GM08714 (cell line): ENCODE data around the gene FAXDC2.
"Not testable (repeated sequence)": the region's sequence is repeated elsewhere in the genome, so short reads cannot be mapped to it uniquely, and the experiment has no call there.

Experiments used
- H3K4me3 ChIP-seq: fragments of 200-500 bp; sonication (Bioruptor generic); 2 replicates; pipeline ENCODE4 v1.5.1; 2014; ENCODE audit warnings: mild to moderate bottlenecking, low read length, inconsistent platforms
- ZNF274 ChIP-seq: IDR thresholded peaks from 2 replicates; pipeline ENCODE4 v1.6.1; 2012; ENCODE audit warnings: mild to moderate bottlenecking, low read depth, low read length

Gene FAXDC2

DNA sequence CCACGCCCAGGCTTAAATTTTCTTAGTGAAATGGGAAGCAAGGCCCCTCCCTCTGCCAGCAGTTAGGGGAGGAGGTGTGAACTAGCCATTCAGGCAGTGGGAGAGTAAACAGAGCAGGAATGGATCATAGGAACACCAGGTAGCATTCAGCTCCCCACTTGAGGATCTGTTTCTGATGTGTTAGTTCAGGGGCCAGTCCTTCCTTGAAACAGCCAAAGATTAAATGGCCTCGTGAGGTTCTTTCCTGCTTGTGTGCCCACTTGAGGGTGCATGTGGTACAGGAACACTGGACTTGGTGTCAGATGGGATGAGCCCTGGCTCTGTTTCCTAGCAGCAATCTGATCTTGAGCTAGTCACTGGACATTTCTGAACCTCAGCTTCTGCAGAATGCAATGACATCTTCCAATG is 21.2 kb downstream of the FAXDC2 start:
- no peak for TF ChIP-seq ZNF274
- H3K4me3 ChIP-seq, result no peak overlapping the region

DNA sequence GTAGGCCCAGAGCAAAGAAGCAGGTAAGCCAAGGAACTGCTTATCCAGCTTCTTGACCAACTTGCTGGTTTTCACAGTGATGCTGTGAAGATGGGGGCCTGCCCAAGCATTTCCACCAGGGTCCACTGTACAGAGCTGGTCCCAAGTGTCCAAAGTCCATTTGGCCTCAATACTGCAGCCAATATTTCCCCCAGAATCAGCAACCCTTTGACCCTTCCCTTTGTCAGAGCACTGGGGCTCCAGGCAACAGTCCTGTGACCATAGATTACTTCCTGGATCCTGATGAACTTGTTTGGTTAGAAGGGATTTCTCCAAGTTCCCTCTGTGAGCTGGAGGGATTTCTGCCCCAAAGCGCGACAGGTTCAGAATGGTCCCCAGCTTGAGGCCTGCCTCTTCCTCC is 26.3 kb downstream of the FAXDC2 start:
- TF ChIP-seq ZNF274, result no peak
- no peak overlapping the region for H3K4me3 ChIP-seq

DNA sequence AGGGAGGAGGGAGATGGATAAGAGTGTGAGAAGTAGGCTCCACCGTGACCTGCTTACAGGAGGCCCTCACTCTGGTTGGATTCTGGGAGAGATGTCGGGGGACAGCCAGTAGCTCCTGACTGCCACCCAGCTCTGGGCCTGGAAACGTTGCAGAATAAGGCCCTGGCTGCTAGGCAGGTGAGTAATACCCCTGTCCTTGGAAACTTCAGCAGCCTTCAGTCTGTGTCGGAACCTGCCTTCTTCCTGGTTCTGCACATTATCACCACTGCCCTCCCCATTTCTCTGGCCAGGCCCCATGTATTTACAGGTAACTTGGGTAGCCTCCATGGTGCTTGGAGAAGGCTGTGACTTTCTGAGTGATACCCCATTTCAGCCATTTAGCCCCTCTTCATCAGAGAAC is 26.8 kb downstream of the FAXDC2 start:
- no peak for TF ChIP-seq ZNF274
- no peak overlapping the region for H3K4me3 ChIP-seq

DNA sequence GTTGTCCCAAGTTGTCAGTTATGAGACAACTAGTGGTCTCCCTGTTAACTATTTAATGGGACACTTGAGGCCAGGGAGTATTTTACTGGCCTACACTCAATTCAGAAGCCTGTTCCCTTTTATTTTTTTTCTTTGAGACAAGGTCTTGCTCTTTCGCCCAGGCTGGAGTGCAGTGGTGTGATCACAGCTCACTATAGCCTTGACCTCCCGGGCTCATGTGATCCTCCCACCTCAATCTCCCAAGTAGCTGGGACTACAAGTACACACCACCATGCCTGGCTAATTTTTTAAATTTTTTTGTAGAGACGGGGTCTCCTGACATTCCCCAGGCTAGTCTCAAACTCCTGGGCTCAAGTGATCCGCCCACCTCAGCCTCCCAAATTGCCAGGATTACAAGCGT is 27.5 kb downstream of the FAXDC2 start:
- not testable (repeated sequence) for H3K4me3 ChIP-seq

DNA sequence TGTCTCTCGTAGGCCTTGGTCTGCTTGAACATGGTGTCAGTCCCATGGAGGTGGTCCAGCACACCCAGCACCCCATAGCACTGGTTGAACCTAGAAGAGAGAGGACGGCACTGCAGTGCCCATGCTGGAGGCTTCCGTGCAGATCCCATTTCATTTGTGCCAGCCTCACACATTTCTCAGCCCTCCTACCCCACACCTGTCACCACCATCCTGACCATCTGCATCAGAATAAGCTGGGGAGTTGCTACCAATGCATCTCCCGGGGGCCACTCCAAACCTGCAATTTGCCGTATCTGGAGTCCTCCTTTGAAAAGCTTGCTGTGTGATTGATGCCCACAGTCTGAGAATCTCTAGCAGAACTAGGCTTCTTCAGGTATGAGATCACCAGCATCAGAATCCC is 30.0 kb downstream of the FAXDC2 start:
- no peak for TF ChIP-seq ZNF274

DNA sequence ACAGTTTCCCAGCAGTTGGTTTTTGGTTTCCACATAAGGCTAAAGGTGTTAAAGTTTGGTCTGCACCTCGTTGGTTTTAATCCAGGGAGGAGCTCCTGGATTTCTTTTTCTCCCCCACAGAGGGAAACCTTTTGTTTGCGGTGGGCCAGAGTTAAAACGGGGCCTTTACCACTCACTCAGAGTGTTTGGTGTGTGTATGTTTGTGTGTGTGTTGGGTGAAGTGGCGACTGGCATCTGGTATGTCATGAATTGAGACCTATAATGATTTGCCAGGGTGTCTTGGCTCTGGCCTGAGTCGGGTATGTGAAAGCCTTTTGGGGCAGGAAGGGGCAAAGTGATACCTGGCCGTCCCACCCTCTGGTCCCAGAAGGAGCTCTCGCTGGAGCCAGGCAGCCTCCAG is 30.9 kb downstream of the FAXDC2 start:
- no peak overlapping the region for H3K4me3 ChIP-seq
- TF ChIP-seq ZNF274, result no peak

More for the DNA sequence above, 30.0 kb downstream of the FAXDC2 start:
- H3K4me3 ChIP-seq, result no peak overlapping the region

DNA sequence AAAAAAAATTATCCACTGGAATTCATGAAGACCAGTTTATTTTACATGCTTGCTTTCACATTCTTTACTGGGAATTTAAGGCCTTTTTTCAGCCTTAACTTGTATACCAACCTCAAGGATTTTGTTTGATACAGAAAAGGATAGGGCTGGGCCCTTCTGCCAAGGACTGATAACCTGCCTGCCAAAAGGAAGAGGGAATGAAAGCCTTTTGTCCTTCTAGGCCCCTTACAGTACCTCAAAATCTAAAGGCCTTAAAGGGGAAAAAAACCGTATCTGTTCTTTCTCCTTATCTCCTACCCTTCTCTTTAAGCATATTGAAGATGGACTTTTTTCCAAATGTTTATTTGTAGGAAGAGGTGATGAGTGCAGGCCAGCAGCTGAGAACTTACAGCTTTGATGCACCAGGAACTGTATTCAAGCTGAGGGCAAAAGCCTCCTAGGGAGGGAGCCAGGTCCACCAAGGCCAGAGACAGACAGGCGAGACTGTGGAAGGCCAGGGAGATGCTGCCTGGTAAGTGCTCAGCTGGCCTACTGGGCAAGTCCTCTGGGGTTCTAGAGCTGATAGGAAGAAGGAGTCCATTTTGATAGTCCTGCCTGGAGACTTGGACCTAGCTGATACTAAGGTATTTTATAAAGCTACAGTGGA is 31.8 kb downstream of the FAXDC2 start:
- TF ChIP-seq ZNF274, result no peak
- H3K4me3 ChIP-seq, result no peak overlapping the region

DNA sequence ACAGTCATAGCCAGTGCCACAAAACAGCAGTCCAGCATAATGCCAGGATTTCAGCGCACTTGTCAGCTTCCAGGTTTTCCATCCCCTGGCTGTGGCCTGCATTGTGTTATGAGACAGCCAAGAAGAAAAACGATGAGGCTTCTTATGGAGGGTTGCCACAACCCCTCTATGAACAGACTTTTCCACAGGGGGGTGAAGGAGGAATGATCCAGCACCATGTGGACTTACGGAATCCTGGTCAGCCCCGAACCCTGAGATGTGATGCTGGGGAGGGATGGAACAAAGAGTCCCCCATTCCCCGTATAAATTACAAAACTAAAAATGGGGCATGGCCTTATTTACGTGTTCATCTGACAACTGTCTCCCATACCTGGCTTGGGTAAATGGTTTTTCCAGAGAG is 32.6 kb downstream of the FAXDC2 start:
- no peak for TF ChIP-seq ZNF274
- no peak overlapping the region for H3K4me3 ChIP-seq

DNA sequence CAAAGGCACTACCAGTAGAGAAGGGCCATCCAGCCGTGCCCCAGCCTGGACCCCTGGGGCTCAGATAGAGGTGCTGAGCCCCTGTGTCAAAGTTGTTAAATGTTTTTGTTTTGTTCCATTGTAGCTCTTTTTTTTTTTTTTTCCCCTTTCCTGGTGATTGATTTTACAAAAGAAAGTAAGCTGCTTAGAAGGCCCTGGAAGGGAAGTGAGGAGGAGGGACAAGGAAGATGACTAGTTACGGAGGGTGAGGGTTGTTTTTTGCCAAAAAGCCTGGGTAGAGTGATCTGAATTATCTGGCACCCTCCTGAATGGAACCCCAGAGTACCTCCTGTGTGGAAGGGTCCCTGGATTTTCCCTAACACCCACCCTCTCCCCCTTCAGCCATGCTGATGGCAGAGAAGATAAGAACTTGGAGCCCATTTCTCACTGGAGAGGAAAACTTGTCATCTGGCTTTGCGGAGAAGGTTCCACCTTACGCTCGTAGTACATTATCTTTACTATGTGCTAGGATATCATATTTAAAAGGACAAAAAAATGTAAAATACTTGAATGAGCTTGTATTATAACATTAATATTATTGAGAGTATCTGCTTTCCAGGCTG is 33.4 kb downstream of the FAXDC2 start:
- H3K4me3 ChIP-seq, result no peak overlapping the region
- TF ChIP-seq ZNF274, result no peak

DNA sequence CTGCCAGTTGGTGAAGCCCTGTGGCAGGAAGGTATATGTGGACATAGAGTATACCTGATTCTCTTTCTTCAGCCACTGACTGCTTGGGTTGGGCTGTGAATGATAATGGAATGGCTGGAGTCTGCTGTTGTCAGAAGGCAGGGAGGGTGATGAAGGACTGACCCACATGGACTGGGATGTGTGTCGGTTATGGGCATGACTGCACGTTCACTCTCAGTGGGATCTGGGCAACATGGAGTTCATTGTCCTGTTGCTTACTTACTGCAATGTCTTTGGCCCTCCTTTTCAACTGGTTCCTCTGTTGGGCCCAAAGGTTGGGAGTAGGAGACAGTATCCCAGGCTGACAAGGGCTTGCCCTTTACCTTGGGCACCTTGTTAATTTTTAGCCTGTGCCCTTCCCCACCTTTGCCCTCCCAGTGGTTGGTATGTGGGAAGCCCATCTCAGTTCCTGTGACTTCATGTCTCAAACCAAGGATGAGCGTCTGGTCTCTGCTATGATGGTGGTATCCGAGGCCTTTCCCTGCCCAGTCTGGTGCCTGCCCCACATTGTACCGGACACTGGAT is 34.6 kb downstream of the FAXDC2 start:
- TF ChIP-seq ZNF274, result no peak

DNA sequence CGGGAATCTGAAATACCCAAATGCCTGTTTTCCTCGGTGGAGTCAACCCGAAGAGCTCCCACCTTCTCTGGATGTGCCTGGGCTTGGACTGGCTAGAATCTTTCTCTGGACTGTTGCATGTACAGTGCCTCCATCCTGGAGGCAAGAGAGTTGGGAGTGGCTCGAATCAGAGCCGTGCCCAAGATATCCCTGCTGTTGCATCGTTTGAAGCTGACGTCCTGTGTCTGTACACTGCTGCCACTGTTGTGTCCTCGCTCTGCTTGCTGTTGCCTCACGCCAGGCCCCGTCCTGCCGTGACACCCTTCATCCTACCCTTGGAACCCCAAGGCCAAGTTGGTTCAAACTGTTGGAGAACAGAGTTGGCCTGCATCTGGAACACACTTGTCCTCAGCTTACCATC is 35.4 kb downstream of the FAXDC2 start:
- no peak overlapping the region for H3K4me3 ChIP-seq
- no peak for TF ChIP-seq ZNF274

More for the DNA sequence above, 34.6 kb downstream of the FAXDC2 start:
- no peak overlapping the region for H3K4me3 ChIP-seq

DNA sequence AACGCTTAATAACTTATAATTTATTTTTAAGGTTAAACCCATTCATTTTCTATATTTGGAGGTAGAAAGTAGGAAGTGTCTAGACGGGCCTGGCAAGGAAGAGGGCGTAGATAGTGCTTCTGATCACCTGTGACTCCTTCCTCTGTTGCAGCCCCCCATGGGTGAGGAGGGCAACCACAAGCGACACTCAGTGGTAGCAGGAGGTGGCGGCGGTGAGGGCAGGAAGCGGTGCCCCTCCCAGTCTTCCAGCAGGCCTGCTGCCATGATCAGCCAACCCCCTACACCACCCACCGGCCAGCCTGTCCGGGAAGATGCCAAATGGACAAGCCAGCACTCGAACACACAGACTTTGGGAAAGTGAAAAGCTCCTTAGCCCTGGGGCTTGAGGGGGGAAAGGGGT is 36.7 kb downstream of the FAXDC2 start:
- TF ChIP-seq ZNF274, result no peak
- no peak overlapping the region for H3K4me3 ChIP-seq

DNA sequence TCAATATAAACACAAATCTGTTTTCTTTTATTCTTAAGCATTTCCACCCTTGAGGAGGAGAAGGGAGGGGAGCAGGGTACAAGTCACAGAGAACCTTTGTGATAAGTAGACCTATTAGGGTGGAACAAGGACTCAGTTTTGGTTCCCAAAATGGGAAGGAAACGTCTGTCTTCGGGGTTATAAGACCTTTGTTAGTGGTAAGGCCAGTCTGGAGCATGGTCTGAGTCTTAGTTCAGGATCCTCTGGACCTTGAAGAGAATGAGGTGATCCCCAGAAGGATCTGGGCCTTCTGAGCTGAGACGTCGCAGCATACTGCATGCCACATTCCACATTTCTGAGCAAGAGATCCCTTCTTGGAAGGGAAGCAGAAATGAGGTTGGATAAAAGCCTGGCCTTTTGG is 37.2 kb downstream of the FAXDC2 start:
- H3K4me3 ChIP-seq, result no peak overlapping the region
- no peak for TF ChIP-seq ZNF274

DNA sequence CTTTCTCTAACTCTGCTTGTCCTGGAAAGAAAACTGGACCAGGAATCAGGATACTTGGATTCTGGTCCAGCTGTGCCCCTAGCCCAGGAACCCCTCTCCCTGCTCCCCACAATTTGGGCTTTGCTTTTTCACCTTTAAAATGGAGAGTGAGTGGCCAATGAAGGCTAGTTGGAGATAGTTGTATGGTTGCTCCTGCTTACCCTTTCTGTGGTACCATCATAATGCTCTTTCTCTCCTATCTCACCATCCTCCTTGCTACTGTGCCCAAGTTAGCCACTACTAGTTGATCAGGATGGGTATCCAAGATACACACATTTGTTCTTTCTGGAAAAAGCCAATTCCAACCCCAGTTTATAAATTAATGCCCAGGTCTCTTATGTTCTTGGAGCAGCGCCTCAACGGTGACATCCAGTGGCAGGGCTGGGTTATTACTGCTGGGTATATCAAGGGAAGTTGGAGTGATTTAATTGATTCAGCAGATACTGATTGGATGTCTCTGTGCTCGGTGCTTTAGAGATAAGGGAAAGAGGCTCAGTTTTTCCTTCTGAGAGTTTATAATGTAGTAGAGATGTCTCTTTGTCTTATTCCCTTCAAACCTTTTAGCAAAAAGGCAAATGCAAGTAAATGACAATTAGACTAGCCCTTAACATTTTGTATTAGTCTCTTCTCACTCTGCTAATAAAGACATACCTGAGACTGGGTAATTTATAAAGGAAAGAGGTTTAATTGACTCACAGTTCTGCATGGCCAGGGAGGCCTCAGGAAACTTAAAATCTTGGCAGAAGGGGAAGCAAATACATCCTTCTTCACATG is 38.5 kb downstream of the FAXDC2 start:
- no peak for TF ChIP-seq ZNF274
- no peak overlapping the region for H3K4me3 ChIP-seq

DNA sequence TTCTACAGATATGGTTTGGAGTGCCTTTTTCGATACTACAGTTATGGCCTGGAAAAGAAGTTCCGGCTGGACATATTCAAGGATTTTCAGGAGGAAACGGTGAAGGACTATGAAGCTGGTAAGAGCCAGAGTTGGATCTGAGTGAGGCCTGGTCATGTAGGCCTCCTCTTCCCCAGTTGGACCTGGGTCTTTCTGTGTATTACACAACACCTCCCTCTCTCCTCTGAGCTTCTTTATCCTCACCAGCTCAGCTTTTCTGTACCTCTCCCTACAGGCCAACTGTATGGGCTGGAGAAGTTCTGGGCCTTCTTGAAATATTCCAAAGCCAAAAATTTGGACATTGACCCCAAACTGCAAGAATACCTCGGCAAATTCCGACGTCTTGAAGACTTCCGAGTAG is 39.2 kb downstream of the FAXDC2 start:
- TF ChIP-seq ZNF274, result no peak

More for the DNA sequence above, 39.2 kb downstream of the FAXDC2 start:
- H3K4me3 ChIP-seq, result no peak overlapping the region
